ENCODE data around the gene ARHGAP33.

ARHGAP33 gene

GRCh38 chr19:35739275-35740107 is 35.9 kb upstream of the ARHGAP33 start:
- in situ Hi-C loops (cut with MboI; ENCODE audit: low pct_unique_long_range_greater_than_20kb, low sequenced_read_pairs): no loop called here
- no peak for DNase-seq

GRCh38 chr19:35740108-35740422 is 35.3 kb upstream of the ARHGAP33 start:
- no peak for DNase-seq

GRCh38 chr19:35740423-35741202 is 34.8 kb upstream of the ARHGAP33 start:
- in situ Hi-C loops (cut with MboI; ENCODE audit: low pct_unique_long_range_greater_than_20kb, low sequenced_read_pairs): no loop called here
- peak; percentile 98 for DNase-seq

More at GRCh38 chr19:35740108-35740422, 35.3 kb upstream of the ARHGAP33 start:
- in situ Hi-C loops (cut with MboI; ENCODE audit: low pct_unique_long_range_greater_than_20kb, low sequenced_read_pairs): no loop called here

- DNase-seq: no peak
- in situ Hi-C loops (cut with MboI; ENCODE audit: low pct_unique_long_range_greater_than_20kb, low sequenced_read_pairs): no loop called here
Measured at GRCh38 chr19:35741203-35741515, 34.2 kb upstream of the ARHGAP33 start.

- in situ Hi-C loops (cut with MboI; ENCODE audit: low pct_unique_long_range_greater_than_20kb, low sequenced_read_pairs): no loop called here
- peak; percentile 72 for DNase-seq
Measured at GRCh38 chr19:35742121-35742724, 33.1 kb upstream of the ARHGAP33 start, which contains the start of gene IGFLR1. TSS of gene IGFLR1 (minus strand) at chr19:35742452. CDS start at chr19:35741180, 1,272 bp downstream.

- DNase-seq: no peak
- in situ Hi-C loops (cut with MboI; ENCODE audit: low pct_unique_long_range_greater_than_20kb, low sequenced_read_pairs): no loop called here
Measured at GRCh38 chr19:35743640-35744429, 31.5 kb upstream of the ARHGAP33 start.

- in situ Hi-C loops (cut with MboI; ENCODE audit: low pct_unique_long_range_greater_than_20kb, low sequenced_read_pairs): no loop called here
- DNase-seq: peak; percentile 97
Measured at GRCh38 chr19:35744430-35745327, 30.7 kb upstream of the ARHGAP33 start.

GRCh38 chr19:35745328-35746086 is 29.9 kb upstream of the ARHGAP33 start, which contains the start of the genes PSENEN and U2AF1L4:
TSS of gene PSENEN (plus strand) at chr19:35745651. CDS start at chr19:35745931, 280 bp downstream.
TSS of gene U2AF1L4 (minus strand) at chr19:35745418. CDS start at chr19:35745391, 27 bp downstream.
- in situ Hi-C loops (cut with MboI; ENCODE audit: low pct_unique_long_range_greater_than_20kb, low sequenced_read_pairs): no loop called here
- DNase-seq: peak; percentile 99

GRCh38 chr19:35746087-35746462 is 29.3 kb upstream of the ARHGAP33 start:
- in situ Hi-C loops (cut with MboI; ENCODE audit: low pct_unique_long_range_greater_than_20kb, low sequenced_read_pairs): no loop called here

GRCh38 chr19:35746531-35746930 is 28.8 kb upstream of the ARHGAP33 start:
- no peak for DNase-seq
- in situ Hi-C loops (cut with MboI; ENCODE audit: low pct_unique_long_range_greater_than_20kb, low sequenced_read_pairs): no loop called here

More at GRCh38 chr19:35746087-35746462, 29.3 kb upstream of the ARHGAP33 start:
- DNase-seq: no peak

GRCh38 chr19:35748106-35749020 is 27.0 kb upstream of the ARHGAP33 start, which contains the start of gene LIN37:
TSS of gene LIN37 (plus strand) at chr19:35748576. CDS start at chr19:35748725, 149 bp downstream.
- DNase-seq: peak; percentile 99
- in situ Hi-C loops (cut with MboI; ENCODE audit: low pct_unique_long_range_greater_than_20kb, low sequenced_read_pairs): no loop called here

- no peak for DNase-seq
- in situ Hi-C loops (cut with MboI; ENCODE audit: low pct_unique_long_range_greater_than_20kb, low sequenced_read_pairs): no loop called here
Measured at GRCh38 chr19:35750167-35750566, 25.2 kb upstream of the ARHGAP33 start.

- in situ Hi-C loops (cut with MboI; ENCODE audit: low pct_unique_long_range_greater_than_20kb, low sequenced_read_pairs): no loop called here
- DNase-seq: no peak
Measured at GRCh38 chr19:35751839-35752745, 23.3 kb upstream of the ARHGAP33 start.

GRCh38 chr19:35752746-35753350 is 22.5 kb upstream of the ARHGAP33 start:
- in situ Hi-C loops (cut with MboI; ENCODE audit: low pct_unique_long_range_greater_than_20kb, low sequenced_read_pairs): no loop called here
- no peak for DNase-seq
